NB4 (cell line): Measurements from ENCODE around the gene CACNA1B.

ENCODE experiments used
- CTCF ChIP-seq: IDR thresholded peaks from one replicate; pipeline ENCODE4 v1.5.1; 2012; ENCODE audit warnings: low read depth, low read length
- MAX ChIP-seq: IDR thresholded peaks from 2 replicates; pipeline ENCODE4 v1.6.1; 2011; ENCODE audit warnings: low read depth, low read length
- MYC ChIP-seq: IDR thresholded peaks from 2 replicates; pipeline ENCODE4 v1.6.1; 2011; ENCODE audit warnings: low read depth, low read length
- POLR2A ChIP-seq: IDR thresholded peaks from 2 replicates; pipeline ENCODE4 v1.6.1; 2011; ENCODE audit warnings: mild to moderate bottlenecking; ENCODE audit not compliant: insufficient read length; ENCODE audit errors: extremely low read depth

- TF ChIP-seq CTCF (no peak), POLR2A (no peak), MYC (no peak), MAX (no peak)
Observed at GRCh38 chr9:138123086-138123485, 245.5 kb downstream of the CACNA1B start.
